ENCODE results near the gene GPR25.

GPR25 gene, protein sequence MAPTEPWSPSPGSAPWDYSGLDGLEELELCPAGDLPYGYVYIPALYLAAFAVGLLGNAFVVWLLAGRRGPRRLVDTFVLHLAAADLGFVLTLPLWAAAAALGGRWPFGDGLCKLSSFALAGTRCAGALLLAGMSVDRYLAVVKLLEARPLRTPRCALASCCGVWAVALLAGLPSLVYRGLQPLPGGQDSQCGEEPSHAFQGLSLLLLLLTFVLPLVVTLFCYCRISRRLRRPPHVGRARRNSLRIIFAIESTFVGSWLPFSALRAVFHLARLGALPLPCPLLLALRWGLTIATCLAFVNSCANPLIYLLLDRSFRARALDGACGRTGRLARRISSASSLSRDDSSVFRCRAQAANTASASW

DNA sequence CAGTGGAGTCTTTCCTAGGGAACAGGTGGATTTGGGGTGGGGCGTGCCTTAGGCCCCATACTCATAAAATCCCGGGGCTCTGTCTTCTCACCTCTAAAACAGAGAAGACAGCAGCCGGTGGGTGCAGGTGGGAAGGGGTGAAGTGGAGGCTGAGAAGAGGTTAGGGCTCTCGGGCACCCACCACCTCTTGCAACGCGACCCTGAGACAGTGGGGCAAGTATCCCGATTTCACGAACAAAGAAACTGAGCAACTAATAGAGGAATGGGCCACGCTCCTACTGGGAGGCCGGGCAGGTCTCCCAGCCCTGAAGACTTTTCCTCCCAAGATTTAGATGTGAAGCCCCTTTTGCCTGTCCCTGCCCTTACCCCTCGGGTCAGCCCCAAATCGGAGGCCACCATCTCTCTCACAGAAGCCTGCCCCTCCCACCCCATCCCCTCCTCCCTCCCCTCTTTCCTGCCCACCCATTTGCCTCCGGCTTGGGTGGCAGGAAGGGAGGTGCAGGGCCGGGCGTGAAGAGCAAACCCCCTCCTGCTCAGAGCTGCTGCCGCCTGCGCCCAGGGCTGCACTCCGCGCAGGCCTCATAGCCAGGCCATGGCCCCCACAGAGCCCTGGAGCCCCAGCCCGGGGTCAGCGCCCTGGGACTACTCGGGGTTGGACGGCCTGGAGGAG is at the start of gene GPR25:
TSS of gene GPR25 (plus strand) at position 536 of the 670 bp plus-strand sequence. CDS start at position 593, 57 bp downstream.
- DNase-seq (ENCODE audit: low spot score): no peak

DNA sequence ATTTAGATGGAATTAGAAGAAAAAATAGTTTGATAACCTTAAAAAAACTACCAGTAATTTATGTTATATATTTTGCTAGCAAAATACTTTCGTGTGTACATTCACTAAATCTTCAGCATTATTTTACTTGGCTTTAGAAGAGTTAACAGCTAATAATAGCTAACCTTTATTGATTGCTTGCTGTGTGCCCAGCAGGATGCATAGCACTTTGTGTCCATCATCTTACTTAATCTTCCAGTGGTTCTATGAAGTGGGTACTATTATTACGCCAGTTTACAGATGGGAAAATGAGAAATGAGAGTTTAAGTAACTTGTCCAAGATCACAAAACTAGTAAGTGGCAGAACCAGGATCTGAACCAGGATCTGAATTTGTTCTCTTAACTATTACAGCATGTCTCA is 41.7 kb upstream of the GPR25 start:
- no peak for DNase-seq (ENCODE audit: low spot score)

DNA sequence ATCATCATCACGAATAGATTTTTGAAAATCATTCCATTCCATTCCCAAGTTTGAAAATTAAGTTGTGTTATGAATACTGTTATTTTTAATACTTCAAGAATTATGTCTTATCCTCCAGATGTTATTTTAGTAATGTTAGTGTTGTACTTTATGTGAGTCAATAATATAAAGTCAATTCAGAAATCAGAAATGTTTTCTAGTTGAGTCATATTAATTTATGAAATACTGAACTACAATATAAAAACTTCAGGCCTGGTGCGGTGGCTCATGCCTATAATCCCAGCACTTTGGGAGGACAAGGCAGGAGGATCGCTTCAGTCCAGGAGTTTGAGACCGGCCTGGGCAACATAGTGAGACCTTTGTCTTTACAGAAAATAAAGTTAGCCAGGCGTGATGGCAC is 38.4 kb upstream of the GPR25 start:
- no peak for DNase-seq (ENCODE audit: low spot score)

DNA sequence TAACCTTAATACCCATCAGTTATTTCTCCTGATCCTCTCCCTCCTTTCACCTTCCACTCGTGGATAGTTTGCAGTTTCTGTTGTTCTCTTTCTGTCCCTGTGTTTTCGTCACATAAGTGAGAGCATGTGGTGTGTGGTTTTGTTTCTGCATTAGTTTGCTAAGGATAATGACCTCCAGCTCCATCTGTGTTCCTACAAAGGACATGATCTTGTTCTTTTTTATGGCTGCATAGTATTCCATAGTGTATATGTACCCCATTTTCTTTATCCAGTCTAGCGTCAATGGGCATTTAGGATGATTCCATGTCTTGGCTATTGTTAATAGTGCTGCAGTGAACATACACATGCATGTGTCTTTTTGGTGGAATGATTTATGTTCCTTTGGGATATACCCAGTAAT is 36.6 kb upstream of the GPR25 start:
- DNase-seq (ENCODE audit: low spot score): no peak

DNA sequence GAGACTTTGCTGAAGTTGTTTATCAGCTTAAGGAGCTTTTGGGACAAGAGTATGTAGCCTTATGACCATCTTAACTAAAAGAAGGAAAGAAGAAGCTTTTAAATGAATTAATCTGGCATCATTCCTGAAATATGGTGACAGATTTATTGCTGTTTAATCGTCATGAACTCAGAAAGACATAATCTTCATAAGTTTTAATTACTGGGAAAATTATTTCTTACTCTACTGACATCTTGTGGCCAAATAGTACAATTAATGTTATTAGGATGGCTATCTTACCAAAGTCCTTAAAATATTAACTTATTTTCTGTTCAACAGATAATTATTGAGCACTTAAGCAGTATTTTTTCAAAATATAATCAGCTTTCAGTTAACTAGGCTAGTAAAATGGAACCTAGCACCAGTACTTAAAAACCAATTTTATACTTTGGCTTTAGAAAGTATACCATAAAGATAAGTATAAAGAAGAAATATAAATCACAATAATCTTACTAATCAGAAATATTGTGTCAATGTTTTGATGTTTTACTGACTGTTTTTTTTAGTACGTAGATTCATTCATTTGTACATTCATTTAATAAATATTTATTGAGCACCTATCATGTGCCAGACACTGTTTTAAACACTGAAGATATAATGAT is 34.7 kb upstream of the GPR25 start:
- peak; percentile 11 for DNase-seq (ENCODE audit: low spot score)

DNA sequence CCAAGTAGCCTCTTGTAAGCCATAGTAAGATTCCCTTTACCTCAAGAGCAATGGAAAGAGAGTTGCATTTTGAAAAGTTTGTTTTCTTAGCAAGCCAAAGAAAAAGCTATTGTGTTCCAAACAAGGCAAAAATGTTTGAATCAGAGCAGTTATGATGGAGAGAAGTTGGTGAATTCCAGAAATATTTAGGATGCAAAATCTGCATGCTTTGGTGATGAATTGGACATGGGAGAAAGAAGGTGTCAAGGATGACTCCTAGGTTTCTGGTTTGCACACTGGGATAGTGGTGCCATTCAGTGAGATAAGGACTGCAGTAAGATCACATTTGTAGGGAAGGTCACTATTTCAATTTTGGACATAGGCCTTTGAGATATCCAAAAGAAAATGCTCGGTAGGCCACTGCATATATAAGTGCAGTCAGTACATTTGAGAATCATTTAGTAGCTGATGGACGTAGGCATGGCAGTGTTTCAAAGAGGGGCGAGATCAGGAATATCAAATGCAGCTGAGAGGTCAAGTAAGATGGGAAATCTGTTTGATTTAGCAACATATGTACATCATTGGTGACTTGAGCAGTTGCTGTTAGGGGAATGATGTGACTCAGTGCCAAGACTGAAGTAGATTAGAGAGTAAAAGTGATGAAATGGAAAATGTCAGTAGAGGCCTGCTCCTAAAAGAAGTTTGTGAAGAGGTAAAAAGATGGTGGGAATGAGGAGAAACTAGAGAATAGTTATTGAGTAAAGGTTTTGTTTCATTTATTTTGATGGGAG is 33.9 kb upstream of the GPR25 start:
- DNase-seq (ENCODE audit: low spot score): no peak

DNA sequence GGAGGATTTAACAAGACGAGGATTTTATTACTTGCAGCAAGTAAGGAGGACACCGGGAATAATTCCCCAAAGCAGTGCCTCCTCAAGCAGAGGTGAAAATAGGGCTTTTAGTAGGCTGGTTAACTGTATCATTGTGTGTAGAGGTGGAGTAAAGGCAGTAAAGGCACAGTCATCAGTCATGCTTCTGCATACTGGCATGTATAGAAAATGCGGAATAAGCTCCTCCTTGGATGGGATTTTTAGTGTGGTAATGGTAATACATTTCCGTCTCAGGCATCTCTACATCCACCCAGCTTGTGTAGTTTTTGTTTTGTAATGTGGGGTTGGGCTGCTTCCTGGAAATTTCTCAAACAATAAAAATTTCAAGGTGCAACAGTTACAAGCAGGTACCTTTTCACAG is 27.4 kb upstream of the GPR25 start:
- DNase-seq (ENCODE audit: low spot score): no peak

DNA sequence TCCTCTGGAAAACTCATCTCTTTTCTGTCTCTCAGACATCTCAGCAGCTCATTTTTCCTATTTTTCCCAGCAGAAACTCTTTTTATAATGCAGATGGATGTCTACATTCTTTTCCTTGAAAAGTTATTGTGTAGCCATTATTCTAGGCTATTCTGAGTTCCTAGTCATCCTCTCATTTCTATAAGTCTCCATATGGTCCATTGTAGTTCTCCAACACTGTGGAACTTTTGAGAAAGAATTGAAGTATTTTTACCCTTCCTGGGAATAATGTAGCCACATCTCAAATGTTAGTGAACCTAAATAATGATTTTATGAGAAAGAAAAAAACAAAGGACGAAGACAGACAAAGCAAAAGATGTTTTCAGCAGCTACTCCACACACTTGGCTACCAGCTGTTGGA is 26.4 kb upstream of the GPR25 start:
- no peak for DNase-seq (ENCODE audit: low spot score)

DNA sequence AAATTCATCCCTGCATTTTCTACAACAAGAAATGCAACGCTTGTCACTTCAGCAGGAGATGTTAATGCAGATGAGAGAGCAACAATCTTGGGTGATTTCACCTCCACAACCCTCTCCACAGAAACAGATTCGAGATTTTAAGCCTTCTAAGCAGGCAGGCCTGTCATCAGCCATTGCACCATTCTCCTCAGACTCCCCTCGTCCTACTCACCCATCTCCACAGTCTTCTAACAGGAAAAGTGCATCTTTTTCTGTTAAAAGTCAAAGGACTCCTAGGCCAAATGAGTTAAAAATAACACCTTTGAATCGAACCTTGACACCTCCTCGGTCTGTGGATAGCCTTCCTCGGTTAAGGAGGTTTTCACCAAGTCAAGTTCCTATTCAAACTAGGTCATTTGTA is 23.4 kb upstream of the GPR25 start:
- no peak for DNase-seq (ENCODE audit: low spot score)

DNA sequence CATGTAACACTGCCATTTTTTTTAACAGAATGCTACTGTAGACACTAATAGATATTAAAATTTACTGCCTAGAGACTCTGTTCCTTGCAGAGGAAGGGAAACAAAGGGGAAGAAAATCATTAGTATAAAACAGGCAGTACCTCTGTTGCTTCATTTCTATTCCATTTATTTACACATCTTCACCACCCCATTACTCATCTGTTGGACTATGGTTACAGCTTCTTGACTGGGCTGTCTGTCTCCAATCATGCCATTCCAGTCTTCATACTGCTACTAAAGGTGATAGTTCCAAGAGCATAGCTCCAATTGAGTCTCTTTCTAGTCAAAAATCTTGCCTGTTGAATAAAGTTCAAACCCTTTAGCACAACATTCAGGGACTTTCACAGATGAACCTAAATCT is 22.2 kb upstream of the GPR25 start:
- DNase-seq (ENCODE audit: low spot score): no peak

DNA sequence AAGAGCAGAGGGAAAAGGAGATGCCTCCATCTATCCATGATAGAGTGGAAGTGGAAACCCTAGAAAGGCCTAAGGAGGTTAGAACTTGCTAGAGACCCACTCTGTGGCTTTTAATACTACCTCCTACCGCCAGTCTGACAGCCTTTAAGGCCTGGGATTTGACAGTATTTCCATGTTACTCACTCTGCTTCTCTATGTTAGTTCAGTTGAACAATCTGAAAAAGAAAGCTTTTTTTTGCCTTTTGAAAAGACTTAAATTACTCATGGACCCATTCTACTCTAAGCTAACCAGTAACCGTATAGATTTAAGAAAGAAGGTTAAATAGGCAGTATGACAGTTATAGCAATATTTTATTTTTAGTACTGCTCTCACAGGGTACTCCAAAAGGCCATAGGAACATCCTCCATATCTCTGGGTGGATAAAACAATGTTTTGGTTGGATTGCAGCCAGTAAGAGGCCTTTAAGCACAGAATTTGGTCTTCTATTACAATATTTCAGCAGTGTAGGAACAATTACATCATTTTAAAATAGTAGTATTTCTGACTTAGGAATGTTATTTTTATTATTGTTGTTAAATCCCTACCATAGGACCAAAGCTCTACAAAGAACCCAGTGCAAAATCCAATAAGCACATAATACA is 15.9 kb upstream of the GPR25 start:
- DNase-seq (ENCODE audit: low spot score): no peak

DNA sequence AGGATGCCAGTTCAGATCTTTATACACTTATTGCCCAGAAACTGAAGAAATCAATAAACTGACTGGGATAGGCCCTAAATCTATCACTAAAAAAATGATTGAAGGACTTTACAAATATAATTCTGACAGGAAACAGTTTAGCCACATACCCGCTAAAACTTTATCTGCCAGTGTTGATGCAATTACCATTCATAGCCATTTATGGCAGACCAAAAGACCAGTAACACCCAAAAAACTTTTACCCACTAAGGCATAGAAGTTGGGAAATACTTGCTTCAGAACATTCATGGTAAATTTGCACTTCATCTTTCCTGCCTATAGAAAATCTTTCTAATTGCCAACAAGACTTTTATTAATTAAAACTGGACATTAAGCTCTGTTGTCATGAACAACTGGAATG is 15.0 kb upstream of the GPR25 start:
- no peak for DNase-seq (ENCODE audit: low spot score)

DNA sequence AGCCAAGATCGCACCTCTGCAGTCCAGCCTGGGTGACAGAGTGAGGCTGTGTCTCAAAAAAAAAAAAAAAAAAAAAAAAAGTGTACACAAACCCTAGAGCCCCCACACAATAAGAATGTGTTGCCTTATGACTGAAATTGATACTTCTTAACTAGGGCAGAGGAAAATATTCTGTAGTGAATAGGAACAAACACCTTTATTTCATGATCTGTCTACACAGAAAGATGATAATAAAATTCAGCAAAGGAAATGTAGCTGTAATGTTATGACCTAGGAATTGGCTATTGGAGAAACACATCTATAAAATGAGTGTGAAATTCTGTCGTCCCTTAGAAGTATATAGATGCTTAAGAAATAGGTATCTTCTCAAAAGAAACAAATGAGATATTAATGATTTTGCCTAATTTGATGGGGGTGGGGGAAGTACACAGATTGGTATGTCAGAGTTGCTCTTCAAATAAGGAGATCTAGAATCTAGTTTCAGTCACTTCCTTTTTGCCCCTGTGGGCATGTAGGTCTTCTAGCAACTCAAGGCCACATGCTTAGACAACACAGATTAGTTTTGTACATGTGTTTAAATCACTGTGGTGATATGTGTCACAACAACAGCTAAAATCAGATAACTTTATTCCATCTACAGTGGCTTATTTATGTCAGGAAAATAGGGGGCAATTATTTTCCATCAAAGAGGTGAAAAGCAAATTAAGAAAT is 10.7 kb upstream of the GPR25 start:
- no peak for DNase-seq (ENCODE audit: low spot score)

DNA sequence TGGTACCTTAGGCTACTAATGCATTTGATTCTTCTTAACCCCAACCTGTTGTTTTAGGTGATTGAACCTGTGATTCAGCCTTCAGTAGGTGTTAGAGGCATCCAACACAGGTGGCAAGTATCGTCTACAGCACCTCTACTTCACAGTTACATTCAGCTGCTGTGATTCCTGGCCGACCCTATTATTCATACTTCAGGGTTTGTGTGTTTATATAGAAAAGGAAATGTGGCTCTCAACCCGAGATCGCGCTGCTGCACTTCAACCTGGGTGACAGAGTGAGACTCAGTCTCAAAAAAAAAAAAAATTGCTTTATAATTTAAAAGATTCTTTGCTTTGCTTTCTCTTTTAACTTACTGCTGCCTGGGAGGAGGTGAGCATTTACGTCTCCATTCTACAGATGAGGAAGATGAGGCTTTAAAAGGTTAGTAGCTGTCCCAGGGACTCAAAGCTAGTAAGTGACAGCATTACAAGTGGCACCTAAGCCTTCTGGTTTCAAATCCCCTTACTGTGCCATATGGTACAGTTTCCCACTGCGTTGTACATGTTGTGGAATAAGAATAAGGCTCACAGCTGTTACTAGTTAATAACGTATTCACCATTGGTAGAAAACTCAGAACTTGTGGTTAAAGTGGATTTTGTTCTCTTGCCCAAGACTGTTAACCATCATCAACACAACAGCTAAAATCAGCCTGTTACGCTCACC is 9.9 kb upstream of the GPR25 start:
- DNase-seq (ENCODE audit: low spot score): no peak

DNA sequence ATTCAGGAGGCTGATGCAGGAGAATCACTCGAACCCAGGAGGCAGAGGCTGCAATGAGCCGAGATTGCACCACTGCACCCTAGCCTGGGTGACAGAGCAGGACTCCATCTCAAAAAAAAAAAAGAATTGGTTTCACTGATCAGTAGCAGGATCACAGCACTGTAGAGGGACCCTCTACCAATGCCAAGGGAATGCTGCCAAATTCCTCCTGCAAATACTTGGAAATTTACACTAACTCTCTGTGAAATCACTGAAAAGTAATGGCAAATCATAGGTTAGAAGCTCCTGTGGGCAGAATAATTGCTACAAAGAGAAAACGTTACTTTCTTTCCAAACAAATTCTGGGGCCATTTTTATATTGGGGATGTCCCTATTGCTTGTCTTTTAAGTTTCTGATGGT is 6.7 kb upstream of the GPR25 start:
- no peak for DNase-seq (ENCODE audit: low spot score)

DNA sequence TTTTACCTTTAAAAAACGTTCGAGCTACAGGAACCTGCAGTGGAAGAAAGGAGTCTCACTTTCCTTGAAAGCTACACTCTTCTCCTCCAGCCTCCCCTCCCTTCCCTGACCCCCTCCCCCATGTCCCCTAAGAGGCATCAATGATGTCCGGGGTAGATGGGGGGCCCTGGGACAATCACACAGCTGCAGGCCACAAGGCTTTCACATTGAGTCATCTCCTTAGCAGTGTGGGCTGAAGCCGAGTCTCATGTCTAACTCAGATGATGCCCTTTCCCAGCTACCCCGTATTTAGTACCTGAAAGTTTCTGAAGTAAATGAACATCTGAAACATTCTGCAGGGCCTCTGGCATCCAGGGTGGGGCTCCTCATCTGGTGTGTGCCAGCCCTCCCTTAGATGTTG is 6.3 kb upstream of the GPR25 start:
- DNase-seq (ENCODE audit: low spot score): no peak

DNA sequence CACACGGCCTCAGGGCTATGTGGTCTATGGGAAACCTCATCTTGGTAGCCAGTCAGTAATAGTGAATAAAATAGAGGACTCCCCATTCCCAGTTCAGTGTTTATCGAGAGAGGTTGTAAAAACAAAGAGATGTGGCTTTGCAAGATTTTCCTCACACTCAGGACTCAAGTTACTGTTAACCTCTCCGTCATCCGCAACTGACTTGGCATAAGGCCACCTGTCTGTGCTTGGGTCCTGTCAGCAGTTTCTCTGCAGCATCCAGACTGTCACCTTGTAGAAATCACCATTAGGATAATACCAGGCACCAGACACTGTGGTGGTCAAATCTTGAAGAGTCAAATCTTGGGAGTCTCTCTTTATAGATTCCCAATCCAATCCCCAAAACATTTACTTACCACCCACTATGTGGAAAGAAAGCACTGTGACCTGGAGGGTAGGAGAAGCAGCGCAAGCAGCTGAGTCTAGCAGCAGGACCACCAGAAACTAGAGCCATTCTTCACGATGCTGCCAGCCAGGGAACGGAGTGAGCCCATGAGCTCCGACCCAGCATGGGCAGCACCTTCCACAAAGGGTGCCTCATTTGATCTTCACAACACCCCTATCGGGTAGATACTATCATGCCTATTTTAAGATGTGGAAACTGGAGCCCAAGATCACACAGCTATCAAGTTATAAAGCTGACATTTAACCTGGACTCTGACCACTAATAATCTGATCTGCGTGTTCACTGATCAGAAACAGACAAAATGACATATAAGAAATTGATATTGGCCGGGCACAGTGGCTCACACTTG is 5.6 kb upstream of the GPR25 start:
- DNase-seq (ENCODE audit: low spot score): no peak

DNA sequence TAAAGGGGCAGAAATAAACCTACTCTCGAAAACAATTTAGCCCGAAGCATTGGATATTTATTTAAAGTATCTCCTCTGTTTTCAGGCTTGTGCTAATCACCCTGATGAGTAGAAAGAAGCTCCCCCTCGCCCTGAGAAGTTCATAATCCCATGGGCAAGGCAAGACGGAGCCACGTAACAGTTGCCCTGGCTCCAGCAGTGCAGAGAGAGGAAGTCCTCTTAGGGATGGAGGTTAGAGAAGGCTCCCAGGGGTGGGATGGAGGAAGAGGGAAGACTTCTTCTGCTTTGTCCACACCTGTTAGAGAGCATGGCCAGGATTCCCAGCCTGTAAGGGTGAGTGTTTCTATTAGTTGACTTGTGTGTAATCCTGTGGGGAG is 3.4 kb upstream of the GPR25 start:
- no peak for DNase-seq (ENCODE audit: low spot score)

DNA sequence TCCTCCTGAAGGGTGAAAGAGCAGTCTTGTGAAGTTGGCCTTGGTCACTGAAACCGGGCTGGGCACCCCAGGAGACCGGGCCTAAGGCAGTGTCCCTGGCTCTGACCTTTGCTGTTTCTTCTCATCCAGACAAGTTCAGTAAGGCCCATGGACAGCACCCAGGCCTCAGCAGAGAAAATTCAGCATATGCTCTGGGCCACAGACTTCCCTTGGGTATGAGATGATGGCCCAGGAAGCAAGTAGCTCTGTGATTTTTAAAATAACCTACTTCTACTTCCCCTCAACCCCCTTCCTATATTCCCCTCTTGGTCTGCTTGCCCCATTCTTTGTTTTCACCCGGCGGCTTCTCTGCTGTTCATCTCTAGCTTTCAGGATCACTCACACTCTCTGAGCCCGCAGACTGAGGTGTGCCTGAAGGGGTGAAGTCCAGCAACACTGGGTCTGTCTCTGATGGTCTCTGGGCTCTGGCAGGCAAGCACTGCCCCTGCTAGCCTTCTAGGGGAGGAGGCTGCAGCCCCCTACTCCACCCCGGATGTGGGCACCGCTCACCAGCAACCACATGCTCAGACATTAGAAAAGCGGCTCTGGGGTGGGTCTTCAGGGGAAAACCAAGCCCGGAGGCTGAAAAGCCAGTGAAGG is 2.9 kb upstream of the GPR25 start:
- DNase-seq (ENCODE audit: low spot score): no peak

Measured in globus pallidus (tissue), 1 donor.